Measurements from ENCODE around the gene IRX6. TPM values are rescaled to one million over a fixed set of nuclear protein-coding genes. Genes with fewer than 3 reads are reported as not detected.

IRX6 gene
- total RNA-seq, 1 experiment from 2014 or later: not detected

- H4K8ac ChIP-seq (replicated peaks; ENCODE audit: insufficient read length, low read depth, low read length): no peak overlapping the region
- peak; percentile 49 for DNase-seq
- Mint-ChIP-seq H3K27me3 (ENCODE audit: low read depth) (peaks cover 99% of the 10 kb centered on the region), H3K4me3 (peak overlapping the region; percentile 69 to 86), H3K36me3 (ENCODE audit: insufficient read depth in 1 of 3, low read depth in 3 of 3) (no peaks in the 10 kb centered on the region), H3K4me1 (peaks cover 15 to 38% of the 10 kb centered on the region in 2 experiments), H3K9me3 (no peaks in the 10 kb centered on the region; a peak in 2 of 5 replicates), H3K27ac (no peak overlapping the region)
- H3K27ac ChIP-seq (ENCODE audit: insufficient read length, low read depth, low read length): no peak overlapping the region
- no peak overlapping the region for H3K4ac ChIP-seq (ENCODE audit: low read depth, low read length)
- WGBS (ENCODE audit: extremely low coverage, insufficient read length, low lambda C conversion rate): no CpG with 5 or more reads among the region's 70 CpGs
- no peak overlapping the region for H3K18ac ChIP-seq (ENCODE audit: insufficient read length, low read depth, low read length)
- H3K9me3 ChIP-seq (ENCODE audit: control insufficient read depth, low read depth, low read length): no peaks in the 10 kb centered on the region
- H2AK5ac ChIP-seq (ENCODE audit: insufficient read length, low read length): no peak overlapping the region
- H3K23ac ChIP-seq (ENCODE audit: insufficient read length, low read depth, low read length): no peak overlapping the region
- no peak overlapping the region for H2BK12ac ChIP-seq (ENCODE audit: insufficient read length, low read depth, low read length)
- H2BK5ac ChIP-seq (ENCODE audit: insufficient read length, low read length): no peak overlapping the region
- no peak overlapping the region for H2AFZ ChIP-seq (ENCODE audit: low read length)
- no peak overlapping the region for H3K56ac ChIP-seq (ENCODE audit: insufficient read length, low read depth, low read length)
- H2BK15ac ChIP-seq (ENCODE audit: low read depth, low read length): no peak overlapping the region
- no peak overlapping the region for H3K14ac ChIP-seq (ENCODE audit: insufficient read depth, low read length)
- H2BK20ac ChIP-seq (ENCODE audit: low read depth, low read length, poor library complexity, severe bottlenecking): no peak overlapping the region
- no peak for TF ChIP-seq CTCF (conservative IDR thresholded peaks at IDR 0.05)
- H2BK120ac ChIP-seq (ENCODE audit: low read depth, low read length, poor library complexity, severe bottlenecking): no peak overlapping the region
- H3K79me1 ChIP-seq (ENCODE audit: insufficient read depth, low read depth, low read length, poor library complexity, severe bottlenecking): no peaks in the 10 kb centered on the region
- H3K27me3 ChIP-seq (ENCODE audit: insufficient read depth, low read length): peaks cover 53% of the 10 kb centered on the region
- no peak overlapping the region for H3K9ac ChIP-seq (ENCODE audit: extremely low read depth, insufficient read length, low read length)
- no peaks in the 10 kb centered on the region for H3K4me1 ChIP-seq (ENCODE audit: insufficient read depth, low read length)
- peaks cover 14% of the 10 kb centered on the region for H3K23me2 ChIP-seq (ENCODE audit: insufficient read length, low read depth, low read length, poor library complexity, severe bottlenecking)
- H3K79me2 ChIP-seq (ENCODE audit: insufficient read depth, low read length): no peaks in the 10 kb centered on the region
- H4K91ac ChIP-seq (ENCODE audit: insufficient read length, low read depth, low read length): no peak overlapping the region
- H4K20me1 ChIP-seq (ENCODE audit: control insufficient read depth, insufficient read depth, insufficient read length): no peaks in the 10 kb centered on the region
- no peak overlapping the region for H3T11ph ChIP-seq (ENCODE audit: low read length)
- no peak overlapping the region for H4K5ac ChIP-seq (ENCODE audit: insufficient read length, low read depth, low read length)
- H3K4me2 ChIP-seq (ENCODE audit: insufficient read depth, insufficient read length, low read length): peak overlapping the region; percentile 67
These were observed 479 bp downstream of the IRX6 start for GRCh38 chr16:55324285-55325079.
